ENCODE measurements around the gene AGO1. TPM values are rescaled to one million over a fixed set of nuclear protein-coding genes. Genes with fewer than 3 reads are reported as not detected.

AGO1 gene
- polyA plus RNA-seq, 1 experiment = 13.1 TPM

DNA sequence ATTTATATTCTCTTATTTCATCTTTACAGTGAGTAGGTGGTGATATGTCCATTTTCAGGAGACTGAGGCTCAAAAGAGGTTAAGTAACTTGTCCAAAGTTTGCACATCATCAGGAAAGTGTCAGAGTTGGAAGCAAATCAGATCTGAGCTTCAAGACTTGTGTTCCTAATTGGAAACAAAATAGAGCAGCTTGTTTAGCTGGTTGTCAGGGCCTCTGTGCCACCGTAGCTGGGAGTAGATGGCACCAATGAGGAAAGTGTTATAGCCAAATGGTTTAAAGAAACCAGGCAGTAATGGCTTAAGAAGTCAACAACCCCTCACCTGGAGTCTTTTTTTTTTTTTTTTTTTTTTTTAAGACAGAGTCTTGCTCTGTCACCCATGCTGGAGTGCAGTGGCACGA lies 19.7 kb downstream of the AGO1 start:
- ChIA-PET CTCF (interaction anchor here (0.6 kb wide), 1 partner anchor 20 kb away, joined by 3 read pairs; the partner anchor contains the start of gene AGO1), POLR2A (no interaction called here)
- Histone ChIP-seq H3K4me3 (ENCODE audit: low read depth, low read length) (no peak overlapping the region), H3K27me3 (ENCODE audit: control insufficient read depth, insufficient read depth, low read length) (no peaks in the 10 kb centered on the region), H3K36me3 (ENCODE audit: control insufficient read depth, insufficient read depth, low read length) (peaks cover 10% of the 10 kb centered on the region)
- TF ChIP-seq, protein P1, sequence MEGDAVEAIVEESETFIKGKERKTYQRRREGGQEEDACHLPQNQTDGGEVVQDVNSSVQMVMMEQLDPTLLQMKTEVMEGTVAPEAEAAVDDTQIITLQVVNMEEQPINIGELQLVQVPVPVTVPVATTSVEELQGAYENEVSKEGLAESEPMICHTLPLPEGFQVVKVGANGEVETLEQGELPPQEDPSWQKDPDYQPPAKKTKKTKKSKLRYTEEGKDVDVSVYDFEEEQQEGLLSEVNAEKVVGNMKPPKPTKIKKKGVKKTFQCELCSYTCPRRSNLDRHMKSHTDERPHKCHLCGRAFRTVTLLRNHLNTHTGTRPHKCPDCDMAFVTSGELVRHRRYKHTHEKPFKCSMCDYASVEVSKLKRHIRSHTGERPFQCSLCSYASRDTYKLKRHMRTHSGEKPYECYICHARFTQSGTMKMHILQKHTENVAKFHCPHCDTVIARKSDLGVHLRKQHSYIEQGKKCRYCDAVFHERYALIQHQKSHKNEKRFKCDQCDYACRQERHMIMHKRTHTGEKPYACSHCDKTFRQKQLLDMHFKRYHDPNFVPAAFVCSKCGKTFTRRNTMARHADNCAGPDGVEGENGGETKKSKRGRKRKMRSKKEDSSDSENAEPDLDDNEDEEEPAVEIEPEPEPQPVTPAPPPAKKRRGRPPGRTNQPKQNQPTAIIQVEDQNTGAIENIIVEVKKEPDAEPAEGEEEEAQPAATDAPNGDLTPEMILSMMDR (IDR thresholded peaks at IDR 0.05; ENCODE audit: insufficient read depth, low read depth, low read length) = no peak
- no peak for DNase-seq (ENCODE audit: low read depth)

GRCh38 chr1:35914717-35915116 lies 31.7 kb downstream of the AGO1 start:
- POLR2A ChIA-PET = no interaction called here
- Histone ChIP-seq H3K36me3 (ENCODE audit: control insufficient read depth, insufficient read depth, low read length) (peaks cover 14% of the 10 kb centered on the region), H3K4me3 (ENCODE audit: low read depth, low read length) (no peak overlapping the region), H3K27me3 (ENCODE audit: control insufficient read depth, insufficient read depth, low read length) (no peaks in the 10 kb centered on the region)
- TF ChIP-seq, protein P1 (IDR thresholded peaks at IDR 0.05; ENCODE audit: insufficient read depth, low read depth, low read length) = no peak
- CTCF ChIA-PET = interaction anchor here (0.8 kb wide), 1 partner anchor 32 kb away, joined by 3 read pairs; the partner anchor contains the start of gene AGO1
- no peak for DNase-seq (ENCODE audit: low read depth)

- TF ChIP-seq, protein P1 (IDR thresholded peaks at IDR 0.05; ENCODE audit: insufficient read depth, low read depth, low read length) = no peak
- CTCF ChIA-PET = no interaction called here
- Histone ChIP-seq H3K4me3 (ENCODE audit: low read depth, low read length) (no peak overlapping the region), H3K27me3 (ENCODE audit: control insufficient read depth, insufficient read depth, low read length) (no peaks in the 10 kb centered on the region), H3K36me3 (ENCODE audit: control insufficient read depth, insufficient read depth, low read length) (peaks cover 15% of the 10 kb centered on the region)
- DNase-seq (ENCODE audit: low read depth) = no peak
- POLR2A ChIA-PET = no interaction called here
Observed at GRCh38 chr1:35915693-35916092, 32.7 kb downstream of the AGO1 start.

DNA sequence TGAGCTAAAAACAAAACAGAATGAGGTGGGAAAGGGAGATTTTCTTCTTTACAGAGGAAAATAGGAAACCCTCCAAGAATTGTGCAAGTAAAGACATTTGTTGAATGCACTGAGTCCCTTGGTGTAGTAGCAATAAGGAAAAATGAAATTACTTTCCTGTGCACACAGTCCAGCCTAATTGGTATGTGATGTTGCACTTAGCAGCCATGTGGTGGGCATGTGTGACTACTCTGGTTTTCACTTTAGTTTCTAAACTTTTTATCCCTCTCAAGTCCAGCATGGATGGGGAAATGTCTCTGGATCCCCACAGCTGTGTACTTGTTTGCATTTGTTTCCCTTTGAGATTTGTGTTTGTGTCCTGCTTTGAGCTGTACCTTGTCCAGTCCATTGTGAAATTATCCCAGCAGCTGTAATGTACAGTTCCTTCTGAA lies 40.8 kb downstream of the AGO1 start:
- DNase-seq (ENCODE audit: low read depth) = no peak

DNA sequence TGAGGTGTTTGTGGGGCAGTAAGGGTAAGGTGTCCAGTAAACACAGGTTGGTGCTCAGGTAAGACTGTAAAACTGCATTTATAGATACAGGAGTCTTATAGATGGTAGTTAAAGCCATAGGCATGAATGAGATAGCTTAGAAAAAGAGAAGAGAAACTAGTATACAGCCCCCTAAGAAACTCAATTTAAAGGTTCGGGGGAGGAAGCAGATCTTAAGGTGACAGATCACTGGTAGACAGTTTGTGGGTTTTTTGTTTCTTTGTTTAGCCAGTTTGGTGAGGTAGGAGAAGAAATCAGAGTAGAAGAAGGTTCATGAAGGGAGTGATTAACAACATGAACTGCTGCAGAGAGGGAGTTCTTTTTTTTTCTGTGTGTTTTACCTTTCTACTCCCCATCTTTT lies 41.8 kb downstream of the AGO1 start:
- ChIA-PET POLR2A (no interaction called here), CTCF (no interaction called here)
- DNase-seq (ENCODE audit: low read depth) = no peak
- Histone ChIP-seq H3K4me3 (ENCODE audit: low read depth, low read length) (no peak overlapping the region), H3K36me3 (ENCODE audit: control insufficient read depth, insufficient read depth, low read length) (no peaks in the 10 kb centered on the region; the same call in 1 of the 2 replicates), H3K27me3 (ENCODE audit: control insufficient read depth, insufficient read depth, low read length) (no peaks in the 10 kb centered on the region)
- TF ChIP-seq, protein P1 (IDR thresholded peaks at IDR 0.05; ENCODE audit: insufficient read depth, low read depth, low read length) = no peak

More for the DNA sequence above, 40.8 kb downstream of the AGO1 start:
- ChIA-PET POLR2A (no interaction called here), CTCF (interaction anchor here (1.0 kb wide), 1 partner anchor 42 kb away, joined by 3 read pairs; no protein-coding TSS in a partner anchor)
- H3K27me3 ChIP-seq (ENCODE audit: control insufficient read depth, insufficient read depth, low read length) = no peaks in the 10 kb centered on the region
- no peak overlapping the region for H3K4me3 ChIP-seq (ENCODE audit: low read depth, low read length)
- TF ChIP-seq, protein P1 (IDR thresholded peaks at IDR 0.05; ENCODE audit: insufficient read depth, low read depth, low read length) = no peak
- H3K36me3 ChIP-seq (ENCODE audit: control insufficient read depth, insufficient read depth, low read length) = peaks cover 8% of the 10 kb centered on the region

All from BJ (cell line).